ENCODE results near the gene CDY1B.
"Not testable (repeated sequence)": the region's sequence is repeated elsewhere in the genome, so short reads cannot be mapped to it uniquely, and the experiment has no call there.

DNA sequence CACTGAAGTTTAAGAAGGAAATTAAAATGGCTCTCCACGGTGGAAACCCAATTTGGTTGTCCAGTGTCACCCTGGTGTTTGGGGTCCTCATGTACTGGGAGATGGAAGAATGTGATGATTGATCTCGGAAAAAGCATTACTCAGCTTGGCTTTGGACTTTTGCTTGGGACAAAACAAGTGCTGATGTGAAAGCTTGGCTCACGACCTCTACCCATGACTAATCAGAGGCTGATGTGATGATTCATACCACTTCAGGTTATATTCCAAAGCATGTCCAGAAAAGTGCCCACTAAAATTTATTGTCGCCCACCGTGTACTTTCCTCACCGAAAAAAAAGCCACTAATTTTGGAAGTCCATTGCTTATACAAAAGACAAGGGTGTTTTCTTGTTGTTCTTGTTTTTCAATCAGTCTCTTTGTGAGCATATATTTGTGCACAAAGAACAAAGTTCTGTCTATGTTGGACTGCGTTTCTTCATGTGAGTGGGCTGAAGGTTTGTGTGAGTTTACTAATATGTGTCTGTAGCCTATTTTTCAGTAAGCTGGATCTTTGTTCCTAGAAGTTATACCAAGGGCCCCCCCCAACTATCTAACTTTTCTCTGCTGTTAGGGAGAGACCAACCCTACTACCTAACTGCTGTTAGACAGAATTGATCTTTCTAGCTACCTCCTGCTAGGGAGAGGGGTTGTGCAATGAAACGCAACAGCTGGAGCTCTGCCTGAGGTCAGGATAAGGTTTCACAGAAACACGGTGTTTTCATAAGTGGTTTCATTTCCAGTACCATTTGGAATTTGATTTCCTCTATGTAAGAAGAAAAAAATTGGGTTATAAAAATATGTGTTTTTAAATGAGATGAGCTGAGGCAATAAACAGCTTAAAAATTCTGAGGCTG lies 21.4 kb downstream of the CDY1B start:
- not testable (repeated sequence) for TF ChIP-seq CTCF, POLR2A (IDR thresholded peaks at IDR 0.05)

All from sigmoid colon (tissue), 3 donors.